VCaP (cell line): ENCODE results near the gene SLC23A1.

ENCODE experiments used
- H3K27ac ChIP-seq: fragments of 450-650 bp; 2 replicates; pipeline ENCODE4 v1.5.1; 2017
- TF ChIP-seq, protein P1 (sequence below): fragments of 450-650 bp; conservative IDR thresholded peaks from 2 replicates; pipeline ENCODE4 v1.5.1; 2017; ENCODE audit warnings: mild to moderate bottlenecking, moderate library complexity

The SLC23A1 gene

DNA sequence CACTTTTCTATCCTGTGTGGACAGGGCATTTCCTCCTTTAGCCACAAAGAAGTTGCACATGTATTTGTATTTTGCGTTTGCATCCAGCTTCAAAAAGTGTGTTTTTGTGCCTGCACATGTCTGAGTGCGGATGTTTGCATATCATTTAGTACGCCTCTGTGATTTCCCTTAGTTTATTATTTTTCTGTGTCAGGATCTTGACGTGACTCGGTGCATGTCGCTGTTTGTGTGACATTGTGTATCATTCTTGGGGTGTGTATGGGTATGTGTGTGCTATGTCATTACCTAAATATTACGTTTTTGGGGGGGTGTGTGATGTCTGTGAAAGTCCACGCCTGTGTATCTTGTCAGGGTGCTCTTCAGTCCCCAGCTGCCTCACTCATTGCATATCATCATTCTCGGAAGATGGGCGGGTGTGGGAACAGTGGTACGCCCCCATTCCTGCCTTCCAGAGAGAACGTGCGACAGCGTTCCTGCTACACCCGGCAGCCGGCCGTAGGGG, 41.9 kb downstream of the SLC23A1 start:
- peak overlapping the region; percentile 98 for H3K27ac ChIP-seq
- TF ChIP-seq, protein P1, sequence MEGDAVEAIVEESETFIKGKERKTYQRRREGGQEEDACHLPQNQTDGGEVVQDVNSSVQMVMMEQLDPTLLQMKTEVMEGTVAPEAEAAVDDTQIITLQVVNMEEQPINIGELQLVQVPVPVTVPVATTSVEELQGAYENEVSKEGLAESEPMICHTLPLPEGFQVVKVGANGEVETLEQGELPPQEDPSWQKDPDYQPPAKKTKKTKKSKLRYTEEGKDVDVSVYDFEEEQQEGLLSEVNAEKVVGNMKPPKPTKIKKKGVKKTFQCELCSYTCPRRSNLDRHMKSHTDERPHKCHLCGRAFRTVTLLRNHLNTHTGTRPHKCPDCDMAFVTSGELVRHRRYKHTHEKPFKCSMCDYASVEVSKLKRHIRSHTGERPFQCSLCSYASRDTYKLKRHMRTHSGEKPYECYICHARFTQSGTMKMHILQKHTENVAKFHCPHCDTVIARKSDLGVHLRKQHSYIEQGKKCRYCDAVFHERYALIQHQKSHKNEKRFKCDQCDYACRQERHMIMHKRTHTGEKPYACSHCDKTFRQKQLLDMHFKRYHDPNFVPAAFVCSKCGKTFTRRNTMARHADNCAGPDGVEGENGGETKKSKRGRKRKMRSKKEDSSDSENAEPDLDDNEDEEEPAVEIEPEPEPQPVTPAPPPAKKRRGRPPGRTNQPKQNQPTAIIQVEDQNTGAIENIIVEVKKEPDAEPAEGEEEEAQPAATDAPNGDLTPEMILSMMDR, result no peak

DNA sequence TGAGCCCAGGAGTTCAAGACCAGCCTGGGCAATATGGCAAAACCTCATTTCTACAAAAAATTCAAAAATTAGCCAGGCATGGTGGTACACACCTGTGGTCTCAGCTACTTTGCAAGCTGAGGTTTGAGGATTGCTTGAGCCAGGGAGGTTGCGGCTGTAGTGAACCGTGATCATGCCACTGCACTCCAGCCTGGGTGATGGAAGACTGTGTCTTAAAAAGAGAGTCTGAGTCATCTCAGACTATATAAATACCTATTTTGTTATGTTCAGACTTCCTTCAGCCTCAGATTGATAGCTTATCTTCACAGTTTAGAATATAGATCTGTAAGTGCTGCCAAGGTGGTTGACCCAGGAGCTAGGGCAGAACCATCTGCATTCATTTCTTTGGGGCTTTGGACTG, 43.0 kb downstream of the SLC23A1 start:
- TF ChIP-seq, protein P1, result no peak

DNA sequence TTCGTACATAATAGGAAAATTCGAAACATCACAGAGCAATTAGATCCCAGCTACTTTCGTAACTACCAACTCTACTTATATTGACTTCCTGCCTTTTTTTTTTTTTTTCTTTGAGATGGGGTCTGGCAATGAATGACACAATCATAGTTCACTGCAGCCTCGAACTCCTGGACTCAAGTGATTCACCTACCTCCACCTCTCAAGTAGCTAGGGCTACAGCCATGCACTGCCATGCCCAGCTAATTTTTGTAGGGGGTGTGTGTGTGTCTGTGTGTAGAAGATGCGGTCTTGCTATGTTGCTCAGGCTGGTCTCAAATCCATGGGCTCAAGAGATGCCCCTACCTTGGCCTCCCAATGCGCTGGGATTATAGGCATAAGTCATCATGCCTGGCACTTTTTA, 47.3 kb downstream of the SLC23A1 start:
- TF ChIP-seq, protein P1, result no peak
- H3K27ac ChIP-seq, result no peak overlapping the region

More for the DNA sequence above, 43.0 kb downstream of the SLC23A1 start:
- no peak overlapping the region for H3K27ac ChIP-seq
